NCI-H1092 treated with DMSO at 0.1 percent for 48 hours (cell line): ENCODE results near the gene TCIRG1.

ENCODE experiments used
- DNase-seq: peaks from one replicate; lab custom pipeline; 2025; lab: John Stamatoyannopoulos, UW

The TCIRG1 gene

GRCh38 chr11:68004551-68005335 lies 34.1 kb upstream of the TCIRG1 start:
- no peak for DNase-seq

GRCh38 chr11:68006606-68007166 lies 32.1 kb upstream of the TCIRG1 start:
- DNase-seq = no peak

- DNase-seq = no peak
Measured at GRCh38 chr11:68007498-68008380, 31.1 kb upstream of the TCIRG1 start.

- DNase-seq = no peak
Measured at GRCh38 chr11:68008381-68009337, 30.2 kb upstream of the TCIRG1 start.

GRCh38 chr11:68009391-68010089 lies 29.3 kb upstream of the TCIRG1 start:
- DNase-seq = no peak

GRCh38 chr11:68010090-68011041 lies 28.5 kb upstream of the TCIRG1 start, which contains the start of gene ALDH3B1:
TSS of gene ALDH3B1 (plus strand) at chr11:68010327. CDS start at chr11:68015298, 4,971 bp downstream.
- DNase-seq = no peak

GRCh38 chr11:68011051-68011943 lies 27.5 kb upstream of the TCIRG1 start:
- no peak for DNase-seq

GRCh38 chr11:68012044-68012842 lies 26.6 kb upstream of the TCIRG1 start:
- DNase-seq = no peak

- DNase-seq = no peak
Measured at GRCh38 chr11:68012843-68013610, 25.8 kb upstream of the TCIRG1 start.

GRCh38 chr11:68013611-68014156 lies 25.1 kb upstream of the TCIRG1 start:
- no peak for DNase-seq

GRCh38 chr11:68014157-68014946 lies 24.5 kb upstream of the TCIRG1 start:
- no peak for DNase-seq

- DNase-seq = no peak
Measured at GRCh38 chr11:68014947-68015447, 23.8 kb upstream of the TCIRG1 start.

- DNase-seq = no peak
Measured at GRCh38 chr11:68015467-68015866, 23.4 kb upstream of the TCIRG1 start.

GRCh38 chr11:68016161-68016903 lies 22.5 kb upstream of the TCIRG1 start:
- no peak for DNase-seq
